ENCODE data around the gene BATF2. TPM values are rescaled to one million over a fixed set of nuclear protein-coding genes. Genes with fewer than 3 reads are reported as not detected.

BATF2 gene
- total RNA-seq, 1 donor from 2014 or later: 1.0 TPM

DNA sequence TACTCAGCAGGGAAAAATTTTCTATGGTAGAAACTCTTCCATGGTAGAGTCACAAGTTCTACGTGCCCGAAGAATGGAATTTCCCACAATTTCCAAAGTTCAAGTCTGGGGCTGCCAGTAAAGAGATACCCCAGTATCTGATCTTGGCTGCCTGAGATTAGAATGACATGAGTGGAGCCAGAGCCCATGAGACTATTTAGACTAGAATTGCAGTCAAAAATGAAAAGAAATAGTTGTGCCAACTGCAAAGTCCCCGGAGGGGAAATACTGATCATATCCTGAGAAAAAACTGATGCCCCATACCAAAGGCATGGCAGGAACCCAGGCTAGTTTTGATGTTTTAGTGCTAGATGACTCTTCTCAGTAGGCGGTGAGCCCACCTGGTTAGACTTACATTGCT is 36.1 kb downstream of the BATF2 start:
- no peak for DNase-seq (ENCODE audit: extremely low spot score, unreplicated experiment)
- TF ChIP-seq, protein P1, sequence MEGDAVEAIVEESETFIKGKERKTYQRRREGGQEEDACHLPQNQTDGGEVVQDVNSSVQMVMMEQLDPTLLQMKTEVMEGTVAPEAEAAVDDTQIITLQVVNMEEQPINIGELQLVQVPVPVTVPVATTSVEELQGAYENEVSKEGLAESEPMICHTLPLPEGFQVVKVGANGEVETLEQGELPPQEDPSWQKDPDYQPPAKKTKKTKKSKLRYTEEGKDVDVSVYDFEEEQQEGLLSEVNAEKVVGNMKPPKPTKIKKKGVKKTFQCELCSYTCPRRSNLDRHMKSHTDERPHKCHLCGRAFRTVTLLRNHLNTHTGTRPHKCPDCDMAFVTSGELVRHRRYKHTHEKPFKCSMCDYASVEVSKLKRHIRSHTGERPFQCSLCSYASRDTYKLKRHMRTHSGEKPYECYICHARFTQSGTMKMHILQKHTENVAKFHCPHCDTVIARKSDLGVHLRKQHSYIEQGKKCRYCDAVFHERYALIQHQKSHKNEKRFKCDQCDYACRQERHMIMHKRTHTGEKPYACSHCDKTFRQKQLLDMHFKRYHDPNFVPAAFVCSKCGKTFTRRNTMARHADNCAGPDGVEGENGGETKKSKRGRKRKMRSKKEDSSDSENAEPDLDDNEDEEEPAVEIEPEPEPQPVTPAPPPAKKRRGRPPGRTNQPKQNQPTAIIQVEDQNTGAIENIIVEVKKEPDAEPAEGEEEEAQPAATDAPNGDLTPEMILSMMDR (conservative IDR thresholded peaks at IDR 0.05): no peak
- Mint-ChIP-seq H3K27me3 (peaks cover 11% of the 10 kb centered on the region), H3K27ac (no peak overlapping the region), H3K4me3 (no peak overlapping the region), H3K4me1 (ENCODE audit: unreplicated experiment) (no peaks in the 10 kb centered on the region), H3K36me3 (no peaks in the 10 kb centered on the region), H3K9me3 (no peaks in the 10 kb centered on the region)

DNA sequence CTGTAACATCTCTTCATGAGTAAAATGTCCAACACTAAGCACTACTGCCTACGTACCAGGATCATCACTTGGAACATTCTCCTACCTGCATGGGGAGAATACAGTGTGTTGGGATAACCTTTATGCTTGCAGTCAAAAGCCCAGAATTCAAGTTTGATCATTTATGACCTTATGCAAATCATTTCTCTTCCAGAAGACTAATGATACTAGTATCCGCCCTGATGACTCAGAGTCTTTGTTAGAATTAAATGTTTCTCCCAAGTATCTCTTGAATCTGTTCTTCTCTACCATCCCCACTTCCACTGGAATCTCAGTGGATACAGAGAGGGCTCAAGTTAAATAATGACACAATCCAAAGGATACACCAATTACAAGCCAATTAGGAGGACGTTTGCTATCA is 37.3 kb downstream of the BATF2 start:
- Mint-ChIP-seq H3K27me3 (peaks cover 11% of the 10 kb centered on the region), H3K27ac (no peak overlapping the region), H3K9me3 (no peaks in the 10 kb centered on the region), H3K36me3 (no peaks in the 10 kb centered on the region), H3K4me3 (no peak overlapping the region), H3K4me1 (ENCODE audit: unreplicated experiment) (no peaks in the 10 kb centered on the region)
- DNase-seq (ENCODE audit: extremely low spot score, unreplicated experiment): no peak
- TF ChIP-seq, protein P1 (conservative IDR thresholded peaks at IDR 0.05): no peak

GRCh38 chr11:64954201-64954600 is 42.6 kb downstream of the BATF2 start:
- no peak for DNase-seq (ENCODE audit: extremely low spot score, unreplicated experiment)
- Mint-ChIP-seq H3K4me3 (no peak overlapping the region), H3K4me1 (ENCODE audit: unreplicated experiment) (no peaks in the 10 kb centered on the region), H3K27ac (no peak overlapping the region), H3K27me3 (peaks cover 15% of the 10 kb centered on the region), H3K36me3 (no peaks in the 10 kb centered on the region), H3K9me3 (no peaks in the 10 kb centered on the region)
- TF ChIP-seq, protein P1 (conservative IDR thresholded peaks at IDR 0.05): no peak

GRCh38 chr11:64951529-64951928 is 45.2 kb downstream of the BATF2 start:
- DNase-seq (ENCODE audit: extremely low spot score, unreplicated experiment): no peak
- Mint-ChIP-seq H3K36me3 (no peaks in the 10 kb centered on the region), H3K4me3 (no peak overlapping the region), H3K9me3 (no peaks in the 10 kb centered on the region), H3K27me3 (peaks cover 21% of the 10 kb centered on the region), H3K27ac (no peak overlapping the region), H3K4me1 (ENCODE audit: unreplicated experiment) (no peaks in the 10 kb centered on the region)
- TF ChIP-seq, protein P1 (conservative IDR thresholded peaks at IDR 0.05): no peak

DNA sequence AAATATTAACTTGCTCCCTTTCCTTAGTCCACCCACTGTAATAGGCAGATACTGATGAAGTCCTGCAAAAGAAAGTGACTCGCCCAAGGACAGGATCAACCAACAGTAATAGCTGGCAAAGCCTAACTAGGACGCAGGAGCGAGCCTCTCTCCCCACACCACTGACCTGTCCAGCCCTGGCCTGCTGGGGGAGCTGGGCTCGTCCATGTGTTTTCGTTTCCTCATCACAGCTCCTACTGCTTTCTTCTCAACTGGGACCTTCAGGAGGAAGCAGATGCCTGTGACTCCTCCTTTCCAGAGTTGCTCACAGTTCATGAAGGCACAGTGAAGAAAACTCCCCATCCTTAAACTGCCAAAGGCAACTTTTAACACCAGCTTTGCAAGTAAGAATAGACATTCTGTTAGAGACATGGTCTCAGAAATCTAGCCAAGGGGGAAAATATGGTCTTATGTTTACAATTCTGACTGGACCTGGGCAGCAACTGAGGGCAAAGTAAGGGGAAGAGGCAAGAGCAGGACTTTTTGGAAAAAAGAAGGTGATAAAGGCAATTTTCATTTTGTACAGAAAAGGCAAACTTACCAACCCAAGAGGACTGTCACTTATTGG is 49.5 kb downstream of the BATF2 start:
- H3K27me3 Mint-ChIP-seq: peaks cover 37% of the 10 kb centered on the region
- H3K27ac Mint-ChIP-seq: no peak overlapping the region
- no peaks in the 10 kb centered on the region for H3K9me3 Mint-ChIP-seq
- H3K4me3 Mint-ChIP-seq: no peak overlapping the region
- TF ChIP-seq, protein P1 (conservative IDR thresholded peaks at IDR 0.05): no peak
- DNase-seq (ENCODE audit: extremely low spot score, unreplicated experiment): no peak
- no peaks in the 10 kb centered on the region for H3K36me3 Mint-ChIP-seq
- no peaks in the 10 kb centered on the region for H3K4me1 Mint-ChIP-seq (ENCODE audit: unreplicated experiment)

Small RNA genes within 50 kb of the gene (microRNA-seq; reads per million reads assigned to microRNA genes)
- 1.4 reads per million for gene MIR6879

Other genes starting within 250 kb of the BATF2 start
- gene PYGM, start 237.0 kb downstream of the BATF2 start, total RNA-seq (ENCODE audit: low replicate concordance): 2.0 and 239 TPM in 2 replicates
- 315 and 450 TPM in 2 replicates for gene SF1, start 218.4 kb downstream of the BATF2 start, total RNA-seq (ENCODE audit: low replicate concordance)
- gene MAP4K2, start 193.8 kb downstream of the BATF2 start, total RNA-seq (ENCODE audit: low replicate concordance): 8.6 and 20.2 TPM in 2 replicates
- 35.5 and 50.6 TPM in 2 replicates for gene MEN1, start 186.4 kb downstream of the BATF2 start, total RNA-seq (ENCODE audit: low replicate concordance)
- 20.1 and 47.7 TPM in 2 replicates for gene CDC42BPG, start 152.3 kb downstream of the BATF2 start, total RNA-seq (ENCODE audit: low replicate concordance)
- 86.6 and 121 TPM in 2 replicates for gene EHD1, start 118.3 kb downstream of the BATF2 start, total RNA-seq (ENCODE audit: low replicate concordance)
- gene ATG2A, start 79.8 kb downstream of the BATF2 start, total RNA-seq (ENCODE audit: low replicate concordance): 26.8 and 30.8 TPM in 2 replicates
- 14.8 and 19.4 TPM in 2 replicates for gene PPP2R5B, start 72.3 kb downstream of the BATF2 start, total RNA-seq (ENCODE audit: low replicate concordance)
- gene GPHA2, start 61.1 kb downstream of the BATF2 start, total RNA-seq (ENCODE audit: low replicate concordance): 0.85 TPM in 1 of 2 replicates, not detected in the other
- not detected in 2 replicates for gene MAJIN, start 24.9 kb downstream of the BATF2 start, total RNA-seq (ENCODE audit: low replicate concordance)
- 63.0 and 65.8 TPM in 2 replicates for gene ARL2, start 17.2 kb upstream of the BATF2 start, total RNA-seq (ENCODE audit: low replicate concordance)
- gene SNX15, start 30.5 kb upstream of the BATF2 start, total RNA-seq (ENCODE audit: low replicate concordance): 21.3 and 25.3 TPM in 2 replicates
- 16.7 and 21.9 TPM in 2 replicates for gene SAC3D1, start 44.2 kb upstream of the BATF2 start, total RNA-seq (ENCODE audit: low replicate concordance)
- gene NAALADL1, start 61.6 kb upstream of the BATF2 start, total RNA-seq (ENCODE audit: low replicate concordance): 1.2 and 4.3 TPM in 2 replicates
- 18.7 and 39.3 TPM in 2 replicates for gene CDCA5, start 87.1 kb upstream of the BATF2 start, total RNA-seq (ENCODE audit: low replicate concordance)
- gene ZFPL1, start 87.3 kb upstream of the BATF2 start, total RNA-seq (ENCODE audit: low replicate concordance): 35.9 and 49.1 TPM in 2 replicates
- 96.3 and 104 TPM in 2 replicates for gene VPS51, start 99.2 kb upstream of the BATF2 start, total RNA-seq (ENCODE audit: low replicate concordance)
- 52.2 and 61.3 TPM in 2 replicates for gene TM7SF2, start 114.9 kb upstream of the BATF2 start, total RNA-seq (ENCODE audit: low replicate concordance)
- 11.4 and 12.2 TPM in 2 replicates for gene ZNHIT2, start 120.7 kb upstream of the BATF2 start, total RNA-seq (ENCODE audit: low replicate concordance)
- gene FAU, start 125.2 kb upstream of the BATF2 start, total RNA-seq (ENCODE audit: low replicate concordance): 758 and 795 TPM in 2 replicates
- gene MRPL49, start 125.3 kb upstream of the BATF2 start, total RNA-seq (ENCODE audit: low replicate concordance): 49.1 and 54.8 TPM in 2 replicates
- gene SYVN1, start 137.5 kb upstream of the BATF2 start, total RNA-seq (ENCODE audit: low replicate concordance): 48.6 and 50.6 TPM in 2 replicates
- gene SPDYC, start 173.3 kb upstream of the BATF2 start, total RNA-seq (ENCODE audit: low replicate concordance): not detected in 2 replicates
- 225 and 505 TPM in 2 replicates for gene CAPN1, start 185.0 kb upstream of the BATF2 start, total RNA-seq (ENCODE audit: low replicate concordance)